ENCODE measurements around the gene MIOX.

DNA sequence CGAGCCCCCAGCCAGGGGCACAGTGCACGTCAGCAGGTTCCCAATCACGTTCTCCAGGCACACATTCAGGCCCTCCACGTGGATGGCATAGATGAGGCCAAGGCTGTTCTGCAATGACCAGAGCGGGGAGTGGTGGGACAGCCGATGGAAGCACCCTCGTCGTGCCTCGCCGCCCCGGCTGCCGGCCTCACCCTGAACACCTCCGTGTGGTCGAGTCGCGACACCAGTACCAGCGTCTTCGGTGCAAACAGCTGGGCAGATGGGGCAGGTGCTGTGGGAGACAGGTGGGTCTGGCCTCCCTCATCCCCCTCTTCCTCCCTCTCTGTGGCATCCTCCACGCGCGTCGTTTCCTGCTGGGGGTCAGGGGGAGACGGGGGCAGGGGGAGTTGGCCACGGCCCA, 19.3 kb upstream of the MIOX start:
- TF ChIP-seq CTCF (conservative IDR thresholded peaks at IDR 0.05; ENCODE audit: low read depth, low read length) (no peak), EZH2 (IDR thresholded peaks at IDR 0.05; ENCODE audit: borderline replicate concordance, low read depth, low read length, poor library complexity, severe bottlenecking) (no peak)
